ENCODE measurements around the gene TMEM167A.

Gene TMEM167A

GRCh38 chr5:83076742-83077661, at the start of gene TMEM167A, which contains the start of gene XRCC4:
Gene TMEM167A (minus strand): TSS chr5:83077394. CDS start chr5:83077323, 71 bp downstream.
Gene XRCC4 (plus strand): TSS chr5:83077547. CDS start chr5:83104920, 27,373 bp downstream.
- DNase-seq: peak; percentile 99

- no peak for DNase-seq
Observed at GRCh38 chr5:83126501-83126900, 49.3 kb upstream of the TMEM167A start.

- no peak for DNase-seq
Observed at GRCh38 chr5:83125560-83125959, 48.4 kb upstream of the TMEM167A start.

- no peak for DNase-seq
Observed at GRCh38 chr5:83124593-83124992, 47.4 kb upstream of the TMEM167A start.

GRCh38 chr5:83118976-83119375, 41.8 kb upstream of the TMEM167A start:
- DNase-seq: no peak

- DNase-seq: no peak
Observed at GRCh38 chr5:83118471-83118870, 41.3 kb upstream of the TMEM167A start.

- DNase-seq: no peak
Observed at GRCh38 chr5:83115816-83116215, 38.6 kb upstream of the TMEM167A start.

GRCh38 chr5:83109380-83109779, 32.2 kb upstream of the TMEM167A start:
- DNase-seq: no peak

- no peak for DNase-seq
Observed at GRCh38 chr5:83107692-83108420, 30.7 kb upstream of the TMEM167A start.

- no peak for DNase-seq
Observed at GRCh38 chr5:83104021-83104420, 26.8 kb upstream of the TMEM167A start.

- DNase-seq: no peak
Observed at GRCh38 chr5:83102364-83102980, 25.3 kb upstream of the TMEM167A start.

- DNase-seq: no peak
Observed at GRCh38 chr5:83101514-83101913, 24.3 kb upstream of the TMEM167A start.

GRCh38 chr5:83099445-83099844, 22.3 kb upstream of the TMEM167A start:
- DNase-seq: no peak

GRCh38 chr5:83099001-83099400, 21.8 kb upstream of the TMEM167A start:
- no peak for DNase-seq

GRCh38 chr5:83097689-83098231, 20.6 kb upstream of the TMEM167A start:
- peak; percentile 66 for DNase-seq

- peak; percentile 73 for DNase-seq
Observed at GRCh38 chr5:83096660-83097339, 19.6 kb upstream of the TMEM167A start.

GRCh38 chr5:83095957-83096539, 18.9 kb upstream of the TMEM167A start:
- peak; percentile 88 for DNase-seq

GRCh38 chr5:83095163-83095956, 18.2 kb upstream of the TMEM167A start:
- DNase-seq: no peak

- no peak for DNase-seq
Observed at GRCh38 chr5:83093692-83094091, 16.5 kb upstream of the TMEM167A start.

- DNase-seq: no peak
Observed at GRCh38 chr5:83092619-83093018, 15.4 kb upstream of the TMEM167A start.

GRCh38 chr5:83090169-83090568, 13.0 kb upstream of the TMEM167A start:
- DNase-seq: no peak

All from HCEC 1CT (cell line).